CD14-positive monocyte (primary cell): ENCODE measurements around the gene LHB. TPM values are rescaled to one million over a fixed set of nuclear protein-coding genes. Genes with fewer than 3 reads are reported as not detected.

Source experiments
- DNase-seq, 3 donors: peaks; one replicate each; pipeline ENCODE4 v3.0.0-alpha.2; 2011 to 2022
- H2AFZ ChIP-seq: 2 replicates; pipeline ENCODE4 v1.6.0; 2012; ENCODE audit warnings: mild to moderate bottlenecking, low read depth, low read length, inconsistent platforms; ENCODE audit not compliant: insufficient read depth, poor library complexity, severe bottlenecking
- H3K27ac ChIP-seq, 2 donors: 1 replicate in 1 of 2; 2 replicates in 1 of 2; pipeline ENCODE4 v1.5.1; 2012 to 2013; ENCODE audit warnings: low read length in 2 of 2, control low read depth in 1 of 2, inconsistent platforms in 1 of 2, low read depth in 1 of 2, mild to moderate bottlenecking in 1 of 2
- H3K27me3 ChIP-seq, 2 donors: one replicate each; pipeline versions ENCODE4 v1.6.0 to v1.6.1; 2011 to 2013; ENCODE audit warnings: low read length in 2 of 2; ENCODE audit not compliant: control insufficient read depth in 2 of 2, insufficient read depth in 2 of 2
- H3K36me3 ChIP-seq, 2 donors: replicated peaks in 1 of 2; 1 replicate in 1 of 2; 2 replicates in 1 of 2; pipeline versions ENCODE4 v1.5.1 to v1.6.1; 2012 to 2013; ENCODE audit warnings: low read length in 2 of 2, control low read depth in 1 of 2, inconsistent platforms in 1 of 2, mild to moderate bottlenecking in 1 of 2; ENCODE audit not compliant: insufficient read depth in 2 of 2, control insufficient read depth in 1 of 2
- H3K4me1 ChIP-seq, 2 donors: 1 replicate in 1 of 2; 2 replicates in 1 of 2; pipeline versions ENCODE4 v1.5.1 to v1.6.1; 2012 to 2013; ENCODE audit warnings: low read length in 2 of 2, control low read depth in 1 of 2, inconsistent platforms in 1 of 2, mild to moderate bottlenecking in 1 of 2, moderate library complexity in 1 of 2; ENCODE audit not compliant: insufficient read depth in 2 of 2, control insufficient read depth in 1 of 2
- H3K4me2 ChIP-seq: replicated peaks from 2 replicates; pipeline ENCODE3; 2012; ENCODE audit warnings: low read length, moderate library complexity, mild to moderate bottlenecking; ENCODE audit not compliant: poor library complexity, severe bottlenecking; ENCODE audit errors: extremely low read depth
- H3K4me3 ChIP-seq, 3 experiments: fragments of 200-600 bp in 1 of 3; sonication (generic) in 1 of 3; replicated peaks in 1 of 3; 1 replicate in 2 of 3; 2 replicates in 1 of 3; pipeline ENCODE4 v1.5.1; 2011 to 2013; ENCODE audit warnings: low read length in 3 of 3, mild to moderate bottlenecking in 3 of 3, control low read depth in 2 of 3, low read depth in 2 of 3, inconsistent platforms in 1 of 3, moderate library complexity in 1 of 3
- H3K79me2 ChIP-seq: 2 replicates; pipeline ENCODE4 v1.6.0; 2012; ENCODE audit warnings: mild to moderate bottlenecking, control low read depth, inconsistent platforms, low read length, moderate library complexity; ENCODE audit not compliant: insufficient read depth
- H3K9ac ChIP-seq: 2 replicates; pipeline ENCODE4 v1.6.0; 2017; ENCODE audit warnings: low read length, mild to moderate bottlenecking; ENCODE audit not compliant: insufficient read depth, poor library complexity, severe bottlenecking
- H3K9me3 ChIP-seq, 2 donors: replicated peaks in 1 of 2; 1 replicate in 1 of 2; 2 replicates in 1 of 2; pipeline versions ENCODE4 v1.5.1 to v1.6.1; 2012 to 2013; ENCODE audit warnings: low read length in 2 of 2, control low read depth in 1 of 2; ENCODE audit not compliant: control insufficient read depth in 1 of 2, insufficient read depth in 1 of 2
- H4K20me1 ChIP-seq: 2 replicates; pipeline ENCODE4 v1.6.0; 2012; ENCODE audit warnings: mild to moderate bottlenecking, low read length, control low read depth, moderate library complexity; ENCODE audit not compliant: insufficient read depth
- H3K27ac Mint-ChIP-seq, 7 donors: one replicate each; pipeline ENCODE4 v1.8.0; 2020; ENCODE audit warnings: mild to moderate bottlenecking in 7 of 7, mixed read lengths in 7 of 7, moderate library complexity in 6 of 7, inconsistent platforms in 2 of 7
- H3K27me3 Mint-ChIP-seq, 3 donors: one replicate each; pipeline ENCODE4 v1.8.0; 2021 to 2022; ENCODE audit warnings: low read depth in 3 of 3, mild to moderate bottlenecking in 3 of 3, mixed read lengths in 3 of 3, moderate library complexity in 3 of 3, inconsistent platforms in 1 of 3
- H3K36me3 Mint-ChIP-seq, 2 donors: one replicate each; pipeline ENCODE4 v1.8.0; 2020; ENCODE audit warnings: mixed read lengths in 2 of 2, inconsistent platforms in 1 of 2, mild to moderate bottlenecking in 1 of 2
- H3K4me1 Mint-ChIP-seq: one replicate; pipeline ENCODE4 v1.8.0; 2020; ENCODE audit warnings: mild to moderate bottlenecking, mixed read lengths
- H3K4me3 Mint-ChIP-seq, 2 donors: one replicate each; pipeline ENCODE4 v1.8.0; 2020; ENCODE audit warnings: mild to moderate bottlenecking in 2 of 2, mixed read lengths in 2 of 2, moderate library complexity in 1 of 2
- H3K9me3 Mint-ChIP-seq, 7 donors: one replicate each; pipeline ENCODE4 v1.8.0; 2020 to 2022; ENCODE audit warnings: mixed read lengths in 7 of 7, mild to moderate bottlenecking in 6 of 7, moderate library complexity in 6 of 7, inconsistent platforms in 2 of 7
- WGBS: methylation state at CpG from one replicate; pipeline ENCODE4 v1.1.5; 2013; ENCODE audit warnings: missing lambda C conversion rate; ENCODE audit not compliant: insufficient coverage; 5-methylcytosine and 5-hydroxymethylcytosine counted together
- intact Hi-C, 2 donors: fragments of 100-400 bp; cut with micrococcal nuclease; formaldehyde crosslinking; loops; one replicate each; pipeline versions ENCODE4 v1.15.0 to v1.15.1; 2023
- polyA plus RNA-seq, 3 donors: library from polyadenylated mRNA; depleted of rRNA in 1 of 3; unstranded in 2 of 3; stranded (reverse) in 1 of 3; fragments of 300-500 nt in 2 of 3; fragments of >200 nt in 1 of 3; fragmentation: Illumina TruSeq in 2 of 3; gene quantifications; 1 replicate in 2 of 3; 2 replicates in 1 of 3; pipeline ENCODE4 v1.2.3, GENCODE V29; 2012 to 2021
- TF ChIP-seq, protein P1 (sequence below): fragments of 200-600 bp; IDR thresholded peaks from one replicate; pipeline ENCODE4 v1.8.0; 2022; ENCODE audit warnings: antibody characterized with exemption, mild to moderate bottlenecking

LHB gene
- polyA plus RNA-seq, 3 donors, result 0.48 TPM; not detected in 2

GRCh38 chr19:48988860-48989259, 28.0 kb downstream of the LHB start:
- Histone ChIP-seq H3K27ac (no peak overlapping the region), H3K9me3 (no peaks in the 10 kb centered on the region), H3K79me2 (peaks cover 38% of the 10 kb centered on the region), H3K4me1 (peaks cover 14 to 25% of the 10 kb centered on the region in 2 donors), H3K4me2 (no peak overlapping the region), H2AFZ (no peak overlapping the region), H3K9ac (no peak overlapping the region), H3K4me3 (no peak overlapping the region), H4K20me1 (peaks cover 8% of the 10 kb centered on the region), H3K36me3 (peaks cover 31 to 59% of the 10 kb centered on the region in 2 donors), H3K27me3 (no peaks in the 10 kb centered on the region)
- TF ChIP-seq, protein P1, sequence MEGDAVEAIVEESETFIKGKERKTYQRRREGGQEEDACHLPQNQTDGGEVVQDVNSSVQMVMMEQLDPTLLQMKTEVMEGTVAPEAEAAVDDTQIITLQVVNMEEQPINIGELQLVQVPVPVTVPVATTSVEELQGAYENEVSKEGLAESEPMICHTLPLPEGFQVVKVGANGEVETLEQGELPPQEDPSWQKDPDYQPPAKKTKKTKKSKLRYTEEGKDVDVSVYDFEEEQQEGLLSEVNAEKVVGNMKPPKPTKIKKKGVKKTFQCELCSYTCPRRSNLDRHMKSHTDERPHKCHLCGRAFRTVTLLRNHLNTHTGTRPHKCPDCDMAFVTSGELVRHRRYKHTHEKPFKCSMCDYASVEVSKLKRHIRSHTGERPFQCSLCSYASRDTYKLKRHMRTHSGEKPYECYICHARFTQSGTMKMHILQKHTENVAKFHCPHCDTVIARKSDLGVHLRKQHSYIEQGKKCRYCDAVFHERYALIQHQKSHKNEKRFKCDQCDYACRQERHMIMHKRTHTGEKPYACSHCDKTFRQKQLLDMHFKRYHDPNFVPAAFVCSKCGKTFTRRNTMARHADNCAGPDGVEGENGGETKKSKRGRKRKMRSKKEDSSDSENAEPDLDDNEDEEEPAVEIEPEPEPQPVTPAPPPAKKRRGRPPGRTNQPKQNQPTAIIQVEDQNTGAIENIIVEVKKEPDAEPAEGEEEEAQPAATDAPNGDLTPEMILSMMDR, result no peak
- no peak overlapping the region for H3K4me3 Mint-ChIP-seq
- peaks cover 0 to 1% (median 0%) of the 10 kb centered on the region in 7 donors for H3K9me3 Mint-ChIP-seq
- intact Hi-C loops, result no loop called here
- H3K27ac Mint-ChIP-seq, result peak overlapping the region in 1 of 7 donors; percentile 34
- WGBS, result 93% methylated on average over 9 of the region's 9 CpGs
- no peak for DNase-seq
- H3K27me3 Mint-ChIP-seq, result peaks cover 0 to 5% (median 0%) of the 10 kb centered on the region in 3 donors
- peaks cover 13% of the 10 kb centered on the region for H3K4me1 Mint-ChIP-seq
- H3K36me3 Mint-ChIP-seq, result peaks cover 33 to 66% of the 10 kb centered on the region in 2 donors

DNA sequence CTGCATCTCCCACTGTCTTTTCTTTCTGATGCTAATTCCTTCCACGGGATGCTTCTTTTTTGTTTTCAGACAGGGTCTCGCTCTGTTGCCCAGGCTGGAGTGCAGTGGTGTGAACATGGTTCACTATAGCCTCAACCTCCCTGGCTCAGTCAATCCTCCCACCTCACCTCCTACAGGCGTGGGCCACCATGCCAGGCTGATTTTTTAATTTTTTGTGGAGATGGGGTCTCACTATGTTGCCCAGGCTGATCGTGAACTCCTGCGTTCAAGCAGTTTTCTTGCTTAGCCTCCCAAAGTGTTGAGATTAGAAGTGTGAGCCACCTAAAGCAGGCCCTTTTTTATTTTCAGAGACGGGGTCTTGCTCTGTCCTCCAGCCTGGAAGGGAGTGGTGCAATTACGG, 28.6 kb downstream of the LHB start:
- Mint-ChIP-seq H3K4me3 (no peak overlapping the region), H3K27me3 (peaks cover 0 to 5% (median 0%) of the 10 kb centered on the region in 3 donors), H3K36me3 (peaks cover 35 to 72% of the 10 kb centered on the region in 2 donors), H3K9me3 (peaks cover 0 to 1% (median 0%) of the 10 kb centered on the region in 7 donors), H3K27ac (peak overlapping the region in 1 of 7 donors; percentile 30), H3K4me1 (peaks cover 13% of the 10 kb centered on the region)
- H3K9ac ChIP-seq, result no peak overlapping the region
- H3K4me2 ChIP-seq, result no peak overlapping the region
- no peak for DNase-seq
- peaks cover 8% of the 10 kb centered on the region for H4K20me1 ChIP-seq
- H3K27me3 ChIP-seq, result no peaks in the 10 kb centered on the region
- H2AFZ ChIP-seq, result no peak overlapping the region
- H3K27ac ChIP-seq, result no peak overlapping the region
- TF ChIP-seq, protein P1, result no peak
- 100% methylated on average over 4 of the region's 7 CpGs for WGBS
- H3K36me3 ChIP-seq, result peaks cover 31 to 65% of the 10 kb centered on the region in 2 donors
- H3K4me1 ChIP-seq, result peaks cover 14 to 23% of the 10 kb centered on the region in 2 donors
- H3K9me3 ChIP-seq, result no peaks in the 10 kb centered on the region
- no peak overlapping the region for H3K4me3 ChIP-seq
- intact Hi-C loops, result no loop called here
- H3K79me2 ChIP-seq, result peaks cover 36% of the 10 kb centered on the region
